Parathyroid adenoma (tissue), 2 donors: Measurements from ENCODE around the gene GRID1.

ENCODE experiments used
- H2AFZ ChIP-seq: fragments of 300-600 bp; sonication (generic); one replicate; pipeline ENCODE4 v1.7.0; 2017; ENCODE audit warnings: antibody characterized with exemption, mild to moderate bottlenecking
- H3K27ac ChIP-seq: fragments of 300-600 bp; sonication (generic); one replicate; pipeline ENCODE4 v1.7.0; 2017
- H3K27me3 ChIP-seq: fragments of 300-600 bp; sonication (generic); one replicate; pipeline ENCODE4 v1.7.0; 2017; ENCODE audit warnings: low read length; ENCODE audit not compliant: control insufficient read depth, insufficient read depth
- H3K36me3 ChIP-seq: fragments of 300-600 bp; sonication (generic); one replicate; pipeline ENCODE4 v1.7.0; 2017; ENCODE audit warnings: low read length; ENCODE audit not compliant: control insufficient read depth, insufficient read depth
- H3K4me1 ChIP-seq: fragments of 300-600 bp; sonication (generic); one replicate; pipeline ENCODE4 v1.7.0; 2017; ENCODE audit warnings: control low read depth
- H3K4me2 ChIP-seq: fragments of 300-600 bp; sonication (generic); one replicate; pipeline ENCODE4 v1.7.0; 2017; ENCODE audit warnings: low read length
- H3K4me3 ChIP-seq: fragments of 300-600 bp; sonication (generic); one replicate; pipeline ENCODE4 v1.7.0; 2017; ENCODE audit warnings: low read depth, low read length
- H3K79me2 ChIP-seq: fragments of 300-600 bp; sonication (generic); one replicate; pipeline ENCODE4 v1.7.0; 2017; ENCODE audit warnings: control low read depth
- H3K9ac ChIP-seq: fragments of 300-600 bp; sonication (generic); one replicate; pipeline ENCODE4 v1.7.0; 2017; ENCODE audit warnings: mild to moderate bottlenecking
- H3K9me3 ChIP-seq: fragments of 300-600 bp; sonication (generic); one replicate; pipeline ENCODE4 v1.7.0; 2017; ENCODE audit warnings: low read length; ENCODE audit not compliant: control insufficient read depth
- TF ChIP-seq, protein P1 (sequence below): fragments of 300-600 bp; sonication (generic); IDR thresholded peaks from one replicate; pipeline ENCODE4 v1.7.0; 2017; ENCODE audit warnings: antibody characterized with exemption, mild to moderate bottlenecking
- donor health status: primary hyperparathyroidism.

GRID1 gene

DNA sequence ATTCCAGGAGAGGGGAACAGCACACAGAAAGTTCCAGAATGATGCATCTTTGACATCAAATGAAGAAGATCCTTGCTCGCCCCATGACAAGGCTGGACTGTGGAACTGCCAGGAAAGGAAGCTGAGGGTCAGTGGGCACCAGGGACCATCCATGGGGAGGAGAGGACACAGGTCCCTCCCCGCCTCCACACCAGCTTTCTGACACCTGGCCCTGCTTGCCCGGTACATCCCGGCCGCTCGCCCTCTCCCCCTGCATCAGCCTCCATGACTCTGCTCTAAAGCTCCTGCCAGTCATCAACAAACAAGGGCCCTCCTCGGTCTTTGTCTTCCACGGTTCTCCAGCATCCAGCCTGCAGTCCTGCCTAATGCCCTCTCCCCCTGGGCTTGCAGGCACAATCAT is 222.3 kb downstream of the GRID1 start:
- Histone ChIP-seq H2AFZ (no peak overlapping the region), H3K4me1 (no peaks in the 10 kb centered on the region), H3K9me3 (no peaks in the 10 kb centered on the region), H3K27ac (no peak overlapping the region), H3K79me2 (no peaks in the 10 kb centered on the region), H3K27me3 (no peaks in the 10 kb centered on the region), H3K36me3 (no peaks in the 10 kb centered on the region), H3K4me2 (no peak overlapping the region), H3K4me3 (no peak overlapping the region), H3K9ac (no peak overlapping the region)
- TF ChIP-seq, protein P1, sequence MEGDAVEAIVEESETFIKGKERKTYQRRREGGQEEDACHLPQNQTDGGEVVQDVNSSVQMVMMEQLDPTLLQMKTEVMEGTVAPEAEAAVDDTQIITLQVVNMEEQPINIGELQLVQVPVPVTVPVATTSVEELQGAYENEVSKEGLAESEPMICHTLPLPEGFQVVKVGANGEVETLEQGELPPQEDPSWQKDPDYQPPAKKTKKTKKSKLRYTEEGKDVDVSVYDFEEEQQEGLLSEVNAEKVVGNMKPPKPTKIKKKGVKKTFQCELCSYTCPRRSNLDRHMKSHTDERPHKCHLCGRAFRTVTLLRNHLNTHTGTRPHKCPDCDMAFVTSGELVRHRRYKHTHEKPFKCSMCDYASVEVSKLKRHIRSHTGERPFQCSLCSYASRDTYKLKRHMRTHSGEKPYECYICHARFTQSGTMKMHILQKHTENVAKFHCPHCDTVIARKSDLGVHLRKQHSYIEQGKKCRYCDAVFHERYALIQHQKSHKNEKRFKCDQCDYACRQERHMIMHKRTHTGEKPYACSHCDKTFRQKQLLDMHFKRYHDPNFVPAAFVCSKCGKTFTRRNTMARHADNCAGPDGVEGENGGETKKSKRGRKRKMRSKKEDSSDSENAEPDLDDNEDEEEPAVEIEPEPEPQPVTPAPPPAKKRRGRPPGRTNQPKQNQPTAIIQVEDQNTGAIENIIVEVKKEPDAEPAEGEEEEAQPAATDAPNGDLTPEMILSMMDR = no peak

DNA sequence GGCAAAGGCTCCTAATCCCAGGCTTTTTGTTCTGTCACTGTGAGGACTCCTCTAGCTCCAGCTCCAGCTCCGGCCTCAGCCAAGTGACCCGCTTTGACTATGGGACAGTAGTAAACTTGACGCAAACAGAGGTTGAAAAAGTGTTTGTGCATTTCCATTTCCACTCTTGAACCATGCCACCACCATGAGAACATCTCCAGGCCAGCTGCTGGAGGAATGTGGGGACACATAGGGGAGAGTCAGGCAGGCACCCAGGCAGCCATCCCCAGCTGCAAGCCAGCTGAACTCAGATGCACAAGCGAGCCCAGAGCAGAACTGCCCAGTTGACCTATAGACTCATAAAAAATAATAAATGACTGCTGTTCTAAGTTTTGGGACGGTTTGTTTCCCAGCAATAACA is 224.7 kb downstream of the GRID1 start:
- Histone ChIP-seq H2AFZ (no peak overlapping the region), H3K9ac (no peak overlapping the region), H3K4me1 (no peaks in the 10 kb centered on the region), H3K79me2 (no peaks in the 10 kb centered on the region), H3K36me3 (no peaks in the 10 kb centered on the region), H3K27me3 (no peaks in the 10 kb centered on the region), H3K9me3 (no peaks in the 10 kb centered on the region), H3K27ac (no peak overlapping the region), H3K4me2 (no peak overlapping the region), H3K4me3 (no peak overlapping the region)
- TF ChIP-seq, protein P1 = no peak

DNA sequence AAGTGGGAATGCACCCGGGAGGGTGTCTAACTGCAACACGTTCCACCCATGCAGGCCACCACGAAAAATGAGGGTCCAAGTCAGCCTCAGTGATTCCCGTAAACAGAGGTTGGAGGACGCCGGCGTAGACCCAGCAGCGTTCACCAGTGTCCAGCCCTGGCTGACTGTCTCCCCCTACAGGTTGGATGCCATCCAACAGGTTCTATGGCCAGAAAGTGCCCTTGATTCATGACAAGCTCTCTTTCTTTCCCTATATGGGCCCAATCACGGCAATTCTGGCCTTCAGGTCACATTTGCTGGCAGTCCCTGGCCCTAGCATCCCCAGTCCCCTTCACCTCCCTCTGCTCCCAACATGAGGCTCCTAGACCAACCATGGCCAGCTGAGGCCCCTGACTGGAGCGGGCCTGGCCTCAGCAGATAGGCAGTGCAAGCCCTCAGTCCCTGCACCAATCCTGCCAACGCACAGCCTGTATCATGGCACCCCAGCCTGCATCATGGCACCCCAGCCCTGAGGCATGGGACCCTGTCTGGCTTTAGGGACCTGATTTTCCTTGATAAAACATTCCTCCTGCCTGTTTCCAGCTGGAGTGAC is 227.4 kb downstream of the GRID1 start:
- TF ChIP-seq, protein P1 = no peak
- Histone ChIP-seq H3K27ac (no peak overlapping the region), H3K4me3 (no peak overlapping the region), H3K9ac (no peak overlapping the region), H3K4me1 (no peaks in the 10 kb centered on the region), H3K27me3 (no peaks in the 10 kb centered on the region), H3K36me3 (no peaks in the 10 kb centered on the region), H3K9me3 (no peaks in the 10 kb centered on the region), H3K4me2 (no peak overlapping the region), H2AFZ (no peak overlapping the region), H3K79me2 (no peaks in the 10 kb centered on the region)

DNA sequence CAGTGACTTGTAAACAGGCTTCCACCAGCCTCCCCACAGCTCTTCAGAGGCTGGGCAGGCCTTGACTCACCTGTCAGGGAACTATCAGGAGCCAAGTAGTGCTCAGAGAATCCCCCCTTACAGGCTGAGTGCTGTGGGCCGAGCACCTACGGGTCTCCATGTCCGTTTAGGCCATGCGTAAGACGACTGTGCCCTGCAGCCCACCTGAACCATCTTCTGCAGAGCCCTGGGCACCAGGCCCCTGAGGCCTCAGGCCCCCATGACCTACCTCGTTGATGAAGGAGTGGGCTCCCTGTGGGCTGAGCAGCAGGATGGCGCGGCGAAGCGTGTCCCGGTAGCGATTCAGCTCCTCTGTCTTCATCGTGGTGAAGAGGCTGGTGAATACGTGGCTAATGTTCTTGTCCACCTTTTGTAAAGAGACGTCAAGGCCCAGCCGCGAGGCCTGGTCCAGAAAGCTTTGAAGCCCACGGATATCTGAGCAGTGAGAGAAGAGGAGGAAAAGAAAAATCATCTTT is 228.0 kb downstream of the GRID1 start:
- Histone ChIP-seq H3K4me3 (no peak overlapping the region), H3K9me3 (no peaks in the 10 kb centered on the region), H3K4me2 (no peak overlapping the region), H3K79me2 (no peaks in the 10 kb centered on the region), H3K27me3 (no peaks in the 10 kb centered on the region), H3K36me3 (no peaks in the 10 kb centered on the region), H2AFZ (no peak overlapping the region), H3K9ac (no peak overlapping the region), H3K27ac (no peak overlapping the region), H3K4me1 (no peaks in the 10 kb centered on the region)
- TF ChIP-seq, protein P1 = no peak

DNA sequence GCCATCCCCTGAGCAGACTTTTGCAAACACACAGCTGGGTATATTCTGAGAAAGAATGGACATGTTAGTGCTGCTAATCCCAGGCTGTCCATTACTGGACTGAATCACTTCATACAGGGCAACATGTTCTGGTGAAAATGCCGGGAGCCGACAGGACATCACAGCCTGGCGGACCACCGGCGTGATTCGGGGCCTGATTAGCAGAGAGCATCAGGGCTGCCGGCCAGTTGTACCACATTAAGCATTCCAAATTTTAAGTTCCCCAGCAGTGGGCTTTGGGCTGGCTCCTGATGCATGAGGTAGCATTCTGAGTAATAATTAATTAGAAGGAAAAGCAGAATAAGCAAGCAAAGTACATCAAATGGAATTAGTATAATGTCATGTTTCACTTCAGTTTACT is 229.0 kb downstream of the GRID1 start:
- H3K4me2 ChIP-seq = no peak overlapping the region
- no peak overlapping the region for H3K27ac ChIP-seq
- H3K9me3 ChIP-seq = no peaks in the 10 kb centered on the region
- H3K9ac ChIP-seq = no peak overlapping the region
- no peaks in the 10 kb centered on the region for H3K36me3 ChIP-seq
- no peaks in the 10 kb centered on the region for H3K4me1 ChIP-seq
- TF ChIP-seq, protein P1 = no peak
- no peak overlapping the region for H2AFZ ChIP-seq
- H3K79me2 ChIP-seq = no peaks in the 10 kb centered on the region
- no peaks in the 10 kb centered on the region for H3K27me3 ChIP-seq
- H3K4me3 ChIP-seq = no peak overlapping the region
